A549 treated with dexamethasone at 1 μM for 4 hours (cell line): ENCODE measurements around the gene BNC2. TPM values are rescaled to one million over a fixed set of nuclear protein-coding genes. Genes with fewer than 3 reads are reported as not detected.

Experiments used
- total RNA-seq: library from RNA; stranded (reverse); fragments of 200-300 nt; extraction: Qiagen RNA extraction; gene quantifications from 5 replicates; pipeline ENCODE4 v1.2.3, GENCODE V29; 2022

The BNC2 gene, protein sequence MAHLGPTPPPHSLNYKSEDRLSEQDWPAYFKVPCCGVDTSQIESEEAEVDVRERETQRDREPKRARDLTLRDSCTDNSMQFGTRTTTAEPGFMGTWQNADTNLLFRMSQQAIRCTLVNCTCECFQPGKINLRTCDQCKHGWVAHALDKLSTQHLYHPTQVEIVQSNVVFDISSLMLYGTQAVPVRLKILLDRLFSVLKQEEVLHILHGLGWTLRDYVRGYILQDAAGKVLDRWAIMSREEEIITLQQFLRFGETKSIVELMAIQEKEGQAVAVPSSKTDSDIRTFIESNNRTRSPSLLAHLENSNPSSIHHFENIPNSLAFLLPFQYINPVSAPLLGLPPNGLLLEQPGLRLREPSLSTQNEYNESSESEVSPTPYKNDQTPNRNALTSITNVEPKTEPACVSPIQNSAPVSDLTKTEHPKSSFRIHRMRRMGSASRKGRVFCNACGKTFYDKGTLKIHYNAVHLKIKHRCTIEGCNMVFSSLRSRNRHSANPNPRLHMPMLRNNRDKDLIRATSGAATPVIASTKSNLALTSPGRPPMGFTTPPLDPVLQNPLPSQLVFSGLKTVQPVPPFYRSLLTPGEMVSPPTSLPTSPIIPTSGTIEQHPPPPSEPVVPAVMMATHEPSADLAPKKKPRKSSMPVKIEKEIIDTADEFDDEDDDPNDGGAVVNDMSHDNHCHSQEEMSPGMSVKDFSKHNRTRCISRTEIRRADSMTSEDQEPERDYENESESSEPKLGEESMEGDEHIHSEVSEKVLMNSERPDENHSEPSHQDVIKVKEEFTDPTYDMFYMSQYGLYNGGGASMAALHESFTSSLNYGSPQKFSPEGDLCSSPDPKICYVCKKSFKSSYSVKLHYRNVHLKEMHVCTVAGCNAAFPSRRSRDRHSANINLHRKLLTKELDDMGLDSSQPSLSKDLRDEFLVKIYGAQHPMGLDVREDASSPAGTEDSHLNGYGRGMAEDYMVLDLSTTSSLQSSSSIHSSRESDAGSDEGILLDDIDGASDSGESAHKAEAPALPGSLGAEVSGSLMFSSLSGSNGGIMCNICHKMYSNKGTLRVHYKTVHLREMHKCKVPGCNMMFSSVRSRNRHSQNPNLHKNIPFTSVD
- 4.7 to 8.1 TPM (median 7.5 TPM) in 5 replicates for total RNA-seq

DNA sequence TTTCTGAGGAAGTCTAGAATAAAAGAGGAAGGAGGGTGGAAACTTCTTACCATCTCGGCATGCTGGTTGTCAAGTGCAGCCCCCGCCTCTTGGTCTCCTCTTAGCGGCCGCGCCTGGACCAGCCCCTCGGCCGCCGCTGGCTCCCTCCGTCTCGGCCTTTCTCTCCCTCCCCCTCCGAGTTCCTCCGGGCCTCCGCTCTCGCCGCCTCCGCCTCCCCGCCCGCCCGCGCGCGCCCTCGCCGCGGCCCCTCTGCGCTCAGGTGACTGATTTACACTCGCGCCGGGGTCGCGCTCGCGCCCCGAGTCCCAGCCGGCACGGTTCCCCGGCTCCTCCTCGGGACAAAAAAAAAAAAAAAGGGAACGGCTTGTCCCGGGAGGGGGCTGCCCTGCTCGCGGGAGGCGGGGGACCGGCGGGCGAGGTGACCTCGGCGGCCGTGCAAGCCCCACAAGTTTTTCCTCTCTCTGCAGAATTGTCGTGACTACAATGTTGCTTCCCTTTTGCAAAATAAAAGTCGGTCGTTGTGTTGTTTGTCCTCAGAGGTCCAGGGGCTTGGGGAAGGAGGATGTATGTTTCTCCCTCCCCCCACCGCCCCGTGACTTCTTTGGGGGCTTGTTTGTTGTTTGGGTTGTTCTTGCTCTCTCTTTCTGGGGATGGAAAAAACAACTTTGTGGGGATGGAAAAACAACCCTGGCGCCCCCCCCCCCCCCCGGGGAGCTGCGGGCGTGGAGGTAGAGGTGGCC, at the start of gene BNC2:
Gene BNC2 (minus strand): TSS at position 75 of the 740 bp plus-strand sequence. CDS start 22 bp downstream, at position 53.

